K562 (cell line): ENCODE results near the gene TAC3. TPM values are rescaled to one million over a fixed set of nuclear protein-coding genes. Genes with fewer than 3 reads are reported as not detected.
A peak's percentile ranks its signal among the peaks of the same experiment; 100 is the strongest.

Experiments used
- ATAC-seq: fragments of 200-7000 bp; cut with Tn5 transposase; 3 replicates; pipeline ENCODE4 v1.9.1; 2020; ENCODE audit warnings: moderate library complexity
- BruUV-seq: library from RNA; stranded (reverse); fragments of 400-500 nt; replicated peaks from 2 replicates; lab custom pipeline; 2021; lab: Mats Ljungman, UMichigan
- CTCF ChIA-PET: fragments of 300-600 bp; formaldehyde crosslinking; extraction: SDS; loops from one replicate; lab custom pipeline; 2021; ENCODE audit warnings: low intra/inter-chr PET ratio; lab: Yijun Ruan, JAX
- POLR2A ChIA-PET: fragments of 300-600, 350-650 bp; sonication (Branson Sonifier 250); formaldehyde crosslinking; extraction: SDS; loops from one replicate; lab custom pipeline; 2021; ENCODE audit warnings: antibody characterized with exemption, inconsistent platforms; lab: Yijun Ruan, JAX
- DNase-seq, 4 experiments: peaks; one replicate each; pipeline versions ENCODE4 v3.0.0 to v3.0.0-alpha.2; 2011 to 2018; ENCODE audit warnings: low spot score in 3 of 4, mixed read lengths in 3 of 4; ENCODE audit errors: extremely low read depth in 1 of 4
- FAIRE-seq: peaks from 2 replicates; lab custom pipeline; 2011; peaks lifted over from hg19 to GRCh38; lab: Jason Lieb, UNC
- H2AFZ ChIP-seq: 2 replicates; pipeline ENCODE4 v1.6.0; 2011; ENCODE audit warnings: low read depth, low read length, control low read depth, inconsistent platforms
- H3K27ac ChIP-seq: fragments of 200-600 bp; 3 replicates; pipeline ENCODE4 v1.8.0; 2011; ENCODE audit warnings: low read depth, mild to moderate bottlenecking, control low read depth, inconsistent platforms, low read length, moderate library complexity, mixed read lengths; ENCODE audit errors: extremely low read depth
- H3K27me3 ChIP-seq, 2 experiments: fragments of 300-600 bp in 1 of 2; 2 replicates in 1 of 2; 3 replicates in 1 of 2; pipeline versions ENCODE4 v1.6.0 to v1.8.0; 2011; ENCODE audit warnings: inconsistent platforms in 2 of 2, low read length in 2 of 2, mild to moderate bottlenecking in 1 of 2, mixed read lengths in 1 of 2, moderate library complexity in 1 of 2; ENCODE audit not compliant: control insufficient read depth in 2 of 2, insufficient read depth in 2 of 2
- H3K36me3 ChIP-seq: fragments of 300-600 bp; 3 replicates; pipeline ENCODE4 v1.8.0; 2011; ENCODE audit warnings: mild to moderate bottlenecking, low read length, inconsistent platforms; ENCODE audit not compliant: control insufficient read depth, insufficient read depth
- H3K4me1 ChIP-seq, 2 experiments: fragments of 200-600 bp in 1 of 2; replicated peaks in 1 of 2; 2 replicates in 1 of 2; 3 replicates in 1 of 2; pipeline versions ENCODE4 v1.5.1 to v1.8.0; 2011; ENCODE audit warnings: inconsistent platforms in 2 of 2, low read length in 2 of 2, mild to moderate bottlenecking in 1 of 2, mixed read lengths in 1 of 2, moderate library complexity in 1 of 2; ENCODE audit not compliant: control insufficient read depth in 2 of 2, insufficient read depth in 2 of 2
- H3K4me2 ChIP-seq: 2 replicates; pipeline ENCODE4 v1.6.1; 2011; ENCODE audit warnings: low read length, control low read depth, inconsistent platforms, mixed read lengths; ENCODE audit not compliant: insufficient read depth
- H3K4me3 ChIP-seq: fragments of 200-600 bp; sonication (generic), shearing (Covaris generic); 2 replicates; pipeline ENCODE4 v1.5.1; 2016; ENCODE audit warnings: control low read depth, inconsistent platforms
- H3K79me2 ChIP-seq: fragments of 200-600 bp; 3 replicates; pipeline ENCODE4 v1.8.0; 2011; ENCODE audit warnings: low read length, inconsistent platforms; ENCODE audit not compliant: control insufficient read depth, insufficient read depth
- H3K9ac ChIP-seq, 2 experiments: 2 replicates each; pipeline versions ENCODE4 v1.6.0 to v1.6.1; 2011; ENCODE audit warnings: low read depth in 2 of 2, low read length in 2 of 2, control low read depth in 1 of 2, inconsistent platforms in 1 of 2, mild to moderate bottlenecking in 1 of 2, mixed read lengths in 1 of 2; ENCODE audit not compliant: insufficient read depth in 1 of 2
- H3K9me1 ChIP-seq: one replicate; pipeline ENCODE4 v1.6.0; 2011; ENCODE audit warnings: inconsistent platforms, mild to moderate bottlenecking, low read length, moderate library complexity; ENCODE audit not compliant: control insufficient read depth, insufficient read depth
- H3K9me3 ChIP-seq: replicated peaks from 2 replicates; pipeline ENCODE4 v1.5.1; 2011; ENCODE audit warnings: low read depth, low read length, inconsistent platforms; ENCODE audit not compliant: control insufficient read depth, insufficient read depth
- H4K20me1 ChIP-seq: replicated peaks from 2 replicates; pipeline ENCODE4 v1.6.1; 2011; ENCODE audit warnings: low read length, inconsistent platforms, mixed read lengths; ENCODE audit not compliant: control insufficient read depth, insufficient read depth
- ERF ChIP-seq: fragments of 450-650 bp; formaldehyde crosslinking; IDR thresholded peaks from 2 replicates; pipeline ENCODE4 v1.4.0; 2020; ENCODE audit warnings: mild to moderate bottlenecking, mixed read lengths
- HOXB6 ChIP-seq: fragments of 250-450 bp; sonication (Bioruptor Pico); IDR thresholded peaks from 2 replicates; pipeline ENCODE4 v1.5.1; 2022; ENCODE audit warnings: mild to moderate bottlenecking, borderline replicate concordance
- NR4A1 ChIP-seq, 2 experiments: fragments of 250-450 bp in 1 of 2; fragments of 450-650 bp in 1 of 2; sonication (Bioruptor Pico) in 1 of 2; IDR thresholded peaks; 2 replicates each; pipeline versions ENCODE4 v1.4.0 to v1.6.1; 2016 to 2020; ENCODE audit warnings: mild to moderate bottlenecking in 2 of 2, missing compliant biosample characterization in 1 of 2, missing genetic modification characterization in 1 of 2, moderate library complexity in 1 of 2
- PHB2 ChIP-seq: fragments of 450-650 bp; IDR thresholded peaks from 2 replicates; pipeline ENCODE4 v1.6.1; 2017; ENCODE audit warnings: low read depth
- PHF20 ChIP-seq: fragments of 450-650 bp; IDR thresholded peaks from 2 replicates; pipeline ENCODE4 v1.6.1; 2018; ENCODE audit not compliant: partially characterized antibody
- ZBTB8A ChIP-seq: fragments of 450-650 bp; IDR thresholded peaks from 2 replicates; pipeline ENCODE4 v1.6.1; 2018; ENCODE audit warnings: mild to moderate bottlenecking, moderate library complexity; ENCODE audit not compliant: partially characterized antibody
- ZNF830 ChIP-seq: fragments of 250-450 bp; sonication (Bioruptor Pico); IDR thresholded peaks from 2 replicates; pipeline ENCODE4 v1.5.0; 2021; ENCODE audit warnings: mild to moderate bottlenecking
- WGBS: fragments of 100-300 bp; shearing (Covaris generic); methylation state at CpG from one replicate; pipeline ENCODE4 v1.1.6; 2016; ENCODE audit warnings: low coverage, mixed read lengths; ENCODE audit not compliant: insufficient coverage; ENCODE audit errors: missing lambda C conversion rate; 5-methylcytosine and 5-hydroxymethylcytosine counted together
- in situ Hi-C: fragments of 300-500 bp; cut with MboI; formaldehyde crosslinking; loops from 4 replicates; pipeline ENCODE4 v1.15.0; 2018; ENCODE audit warnings: inconsistent platforms, mixed read lengths
- intact Hi-C: fragments of 100-400 bp; cut with micrococcal nuclease; formaldehyde crosslinking; loops from 2 replicates; pipeline ENCODE4 v1.14.2; 2022
- polyA plus RNA-seq, 8 experiments: library from polyadenylated mRNA; depleted of rRNA in 4 of 8; stranded (reverse) in 5 of 8; unstranded in 3 of 8; fragments of >200 nt; fragmentation: Nextera tagmentation in 2 of 8; fragmentation: Illumina TruSeq in 1 of 8; extraction: Ambion mirVana in 2 of 8; extraction: Trizol in 1 of 8; gene quantifications; 2 replicates each; pipeline versions ENCODE4 v1.2.1 to v1.2.3, GENCODE V29; 2011 to 2014; ENCODE audit warnings: inconsistent platforms in 1 of 8, missing spikeins in 1 of 8
- total RNA-seq, 7 experiments: library from RNA; depleted of rRNA in 6 of 7; stranded (reverse); fragments of >200 nt in 6 of 7; fragmentation: Illumina TruSeq in 2 of 7; extraction: Trizol in 2 of 7; gene quantifications; 2 replicates each; pipeline versions ENCODE4 v1.2.1 to v1.2.3, GENCODE V29; 2011 to 2021; ENCODE audit warnings: low replicate concordance in 1 of 7
- TF ChIP-seq, protein P1 (sequence below): sonication (generic); formaldehyde crosslinking; IDR thresholded peaks from 2 replicates; pipeline ENCODE4 v1.8.0; 2022; ENCODE audit warnings: mild to moderate bottlenecking, missing genetic modification reagents
- TF ChIP-seq, protein P2 (sequence below): fragments of 250-450 bp; sonication (Bioruptor Pico); IDR thresholded peaks from 2 replicates; pipeline ENCODE4 v1.8.0; 2021; ENCODE audit warnings: moderate library complexity, mild to moderate bottlenecking, inconsistent platforms
- TF ChIP-seq, protein P3 (sequence below): fragments of 150-350 bp; IDR thresholded peaks from 2 replicates; pipeline ENCODE4 v1.6.1; 2014; ENCODE audit warnings: low read depth, mild to moderate bottlenecking, low read length, borderline replicate concordance
- TF ChIP-seq, protein P4 (sequence below): fragments of 450-650 bp; IDR thresholded peaks from 2 replicates; pipeline ENCODE4 v1.6.1; 2018; ENCODE audit not compliant: partially characterized antibody

Gene TAC3
- total and polyA plus RNA-seq, 9 of the 15 experiments (the other 6 are each of a cell fraction or from before 2014, with no cell fraction given): 0.29 to 2.8 (median 1.4) TPM

DNA sequence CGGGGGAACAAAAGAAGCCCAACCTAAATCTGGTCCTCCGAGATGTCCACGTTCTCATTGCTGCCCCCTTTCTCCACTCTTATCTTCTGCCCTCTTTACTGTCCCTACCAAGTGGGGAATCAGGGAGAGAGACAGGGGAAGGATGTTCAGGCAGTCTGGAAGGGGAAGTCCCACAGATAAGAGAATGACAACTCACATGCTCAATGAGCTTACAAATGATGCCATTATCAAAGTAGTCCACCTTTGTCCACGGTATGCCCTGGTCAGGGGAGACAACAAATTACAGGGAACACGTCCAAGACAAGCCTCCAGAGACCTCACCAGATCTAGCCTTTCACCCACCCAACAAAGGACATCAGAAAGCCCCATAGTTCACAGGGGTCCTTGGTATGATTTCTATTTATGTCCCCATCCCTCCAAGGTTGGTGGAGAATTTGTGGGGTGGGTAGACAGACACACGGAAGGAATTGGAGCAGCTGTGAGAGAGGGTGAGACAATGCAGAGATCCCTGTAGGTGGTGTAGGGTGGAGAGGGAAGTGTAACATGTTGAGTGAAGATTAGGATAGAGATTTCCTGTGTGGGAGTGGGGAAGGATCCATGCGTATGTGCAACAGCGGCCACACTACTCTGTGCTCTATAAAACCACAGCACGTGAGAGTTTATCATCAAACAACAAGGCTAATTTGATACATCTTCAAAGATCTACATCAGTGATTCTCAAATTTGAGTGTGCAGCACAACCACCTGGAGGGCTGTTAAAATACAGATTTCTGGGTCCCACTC lies 22.9 kb upstream of the TAC3 start (continued):
- TF ChIP-seq, protein P1, sequence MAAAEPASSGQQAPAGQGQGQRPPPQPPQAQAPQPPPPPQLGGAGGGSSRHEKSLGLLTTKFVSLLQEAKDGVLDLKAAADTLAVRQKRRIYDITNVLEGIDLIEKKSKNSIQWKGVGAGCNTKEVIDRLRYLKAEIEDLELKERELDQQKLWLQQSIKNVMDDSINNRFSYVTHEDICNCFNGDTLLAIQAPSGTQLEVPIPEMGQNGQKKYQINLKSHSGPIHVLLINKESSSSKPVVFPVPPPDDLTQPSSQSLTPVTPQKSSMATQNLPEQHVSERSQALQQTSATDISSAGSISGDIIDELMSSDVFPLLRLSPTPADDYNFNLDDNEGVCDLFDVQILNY (CRISPR knock-in tag): no peak
- TF ChIP-seq ERF (CRISPR knock-in tag) (no peak), NR4A1 (CRISPR knock-in tag; IDR thresholded peaks at IDR 0.05) (no peak), NR4A1 (tag; IDR thresholded peaks at IDR 0.05) (no peak), PHF20 (no peak), ZBTB8A (no peak)
- TF ChIP-seq, protein P2, sequence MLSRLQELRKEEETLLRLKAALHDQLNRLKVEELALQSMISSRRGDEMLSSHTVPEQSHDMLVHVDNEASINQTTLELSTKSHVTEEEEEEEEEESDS (CRISPR knock-in tag): no peak

DNA sequence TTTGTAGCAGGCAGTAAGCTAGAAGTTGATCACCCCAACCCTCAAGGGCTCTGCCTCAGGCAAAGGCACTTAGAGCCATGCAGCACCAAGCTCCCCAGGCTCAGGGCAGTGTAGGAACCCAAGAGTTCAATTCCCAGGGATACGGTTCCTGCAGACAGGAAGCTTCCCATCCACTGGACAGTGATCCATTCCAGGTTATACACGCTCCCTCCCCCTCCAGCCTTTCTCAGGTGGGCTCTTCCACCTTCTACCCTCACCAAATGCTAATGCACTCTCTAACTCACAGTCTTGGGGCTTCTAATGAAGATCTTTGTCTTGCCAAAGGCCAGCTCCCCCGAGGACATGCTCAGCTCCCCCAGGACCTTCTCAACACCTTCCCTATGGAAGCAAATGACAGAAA lies 20.9 kb upstream of the TAC3 start:
- no peaks in the 10 kb centered on the region for H3K27me3 ChIP-seq
- no peak overlapping the region for H3K4me2 ChIP-seq
- ChIA-PET POLR2A (interaction anchor here (0.7 to 2.0 kb wide), 7 partner anchors 9 to 232 kb away, joined by 3 to 5 read pairs (median 3); partner anchors contain the start of gene MYO1A), CTCF (no interaction called here)
- H3K4me1 ChIP-seq: peaks cover 15% of the 10 kb centered on the region in 2 experiments
- BruUV-seq: no TSS peak
- DNase-seq: no peak
- H3K4me3 ChIP-seq: no peak overlapping the region
- no peaks in the 10 kb centered on the region for H3K79me2 ChIP-seq
- ATAC-seq: no peak
- in situ Hi-C loops: no loop called here
- no peaks in the 10 kb centered on the region for H3K9me3 ChIP-seq
- H3K9ac ChIP-seq: no peak overlapping the region
- no peak overlapping the region for H3K27ac ChIP-seq
- WGBS: 27% methylated on average over 3 of the region's 3 CpGs
- H4K20me1 ChIP-seq: 0 out of 2 replicates have a peak, but pooled peaks cover 5% of the 10 kb centered on the region
- no peak for FAIRE-seq
- H3K9me1 ChIP-seq: peaks cover 7% of the 10 kb centered on the region
- intact Hi-C loops: no loop called here
- no peaks in the 10 kb centered on the region for H3K36me3 ChIP-seq
- no peak overlapping the region for H2AFZ ChIP-seq
- TF ChIP-seq, protein P3, sequence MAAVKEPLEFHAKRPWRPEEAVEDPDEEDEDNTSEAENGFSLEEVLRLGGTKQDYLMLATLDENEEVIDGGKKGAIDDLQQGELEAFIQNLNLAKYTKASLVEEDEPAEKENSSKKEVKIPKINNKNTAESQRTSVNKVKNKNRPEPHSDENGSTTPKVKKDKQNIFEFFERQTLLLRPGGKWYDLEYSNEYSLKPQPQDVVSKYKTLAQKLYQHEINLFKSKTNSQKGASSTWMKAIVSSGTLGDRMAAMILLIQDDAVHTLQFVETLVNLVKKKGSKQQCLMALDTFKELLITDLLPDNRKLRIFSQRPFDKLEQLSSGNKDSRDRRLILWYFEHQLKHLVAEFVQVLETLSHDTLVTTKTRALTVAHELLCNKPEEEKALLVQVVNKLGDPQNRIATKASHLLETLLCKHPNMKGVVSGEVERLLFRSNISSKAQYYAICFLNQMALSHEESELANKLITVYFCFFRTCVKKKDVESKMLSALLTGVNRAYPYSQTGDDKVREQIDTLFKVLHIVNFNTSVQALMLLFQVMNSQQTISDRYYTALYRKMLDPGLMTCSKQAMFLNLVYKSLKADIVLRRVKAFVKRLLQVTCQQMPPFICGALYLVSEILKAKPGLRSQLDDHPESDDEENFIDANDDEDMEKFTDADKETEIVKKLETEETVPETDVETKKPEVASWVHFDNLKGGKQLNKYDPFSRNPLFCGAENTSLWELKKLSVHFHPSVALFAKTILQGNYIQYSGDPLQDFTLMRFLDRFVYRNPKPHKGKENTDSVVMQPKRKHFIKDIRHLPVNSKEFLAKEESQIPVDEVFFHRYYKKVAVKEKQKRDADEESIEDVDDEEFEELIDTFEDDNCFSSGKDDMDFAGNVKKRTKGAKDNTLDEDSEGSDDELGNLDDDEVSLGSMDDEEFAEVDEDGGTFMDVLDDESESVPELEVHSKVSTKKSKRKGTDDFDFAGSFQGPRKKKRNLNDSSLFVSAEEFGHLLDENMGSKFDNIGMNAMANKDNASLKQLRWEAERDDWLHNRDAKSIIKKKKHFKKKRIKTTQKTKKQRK: no peak
- TF ChIP-seq PHB2: no peak
- TF ChIP-seq, protein P4, sequence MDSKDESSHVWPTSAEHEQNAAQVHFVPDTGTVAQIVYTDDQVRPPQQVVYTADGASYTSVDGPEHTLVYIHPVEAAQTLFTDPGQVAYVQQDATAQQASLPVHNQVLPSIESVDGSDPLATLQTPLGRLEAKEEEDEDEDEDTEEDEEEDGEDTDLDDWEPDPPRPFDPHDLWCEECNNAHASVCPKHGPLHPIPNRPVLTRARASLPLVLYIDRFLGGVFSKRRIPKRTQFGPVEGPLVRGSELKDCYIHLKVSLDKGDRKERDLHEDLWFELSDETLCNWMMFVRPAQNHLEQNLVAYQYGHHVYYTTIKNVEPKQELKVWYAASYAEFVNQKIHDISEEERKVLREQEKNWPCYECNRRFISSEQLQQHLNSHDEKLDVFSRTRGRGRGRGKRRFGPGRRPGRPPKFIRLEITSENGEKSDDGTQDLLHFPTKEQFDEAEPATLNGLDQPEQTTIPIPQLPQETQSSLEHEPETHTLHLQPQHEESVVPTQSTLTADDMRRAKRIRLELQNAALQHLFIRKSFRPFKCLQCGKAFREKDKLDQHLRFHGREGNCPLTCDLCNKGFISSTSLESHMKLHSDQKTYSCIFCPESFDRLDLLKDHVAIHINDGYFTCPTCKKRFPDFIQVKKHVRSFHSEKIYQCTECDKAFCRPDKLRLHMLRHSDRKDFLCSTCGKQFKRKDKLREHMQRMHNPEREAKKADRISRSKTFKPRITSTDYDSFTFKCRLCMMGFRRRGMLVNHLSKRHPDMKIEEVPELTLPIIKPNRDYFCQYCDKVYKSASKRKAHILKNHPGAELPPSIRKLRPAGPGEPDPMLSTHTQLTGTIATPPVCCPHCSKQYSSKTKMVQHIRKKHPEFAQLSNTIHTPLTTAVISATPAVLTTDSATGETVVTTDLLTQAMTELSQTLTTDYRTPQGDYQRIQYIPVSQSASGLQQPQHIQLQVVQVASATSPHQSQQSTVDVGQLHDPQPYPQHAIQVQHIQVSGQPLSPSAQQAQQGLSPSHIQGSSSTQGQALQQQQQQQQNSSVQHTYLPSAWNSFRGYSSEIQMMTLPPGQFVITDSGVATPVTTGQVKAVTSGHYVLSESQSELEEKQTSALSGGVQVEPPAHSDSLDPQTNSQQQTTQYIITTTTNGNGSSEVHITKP: peak; percentile 46
- no peak for TF ChIP-seq ZNF830 (CRISPR knock-in tag)
- TF ChIP-seq HOXB6 (CRISPR knock-in tag): no peak
